Astrocyte (in vitro differentiated cells and primary cell): Measurements from ENCODE around the gene IL1RAPL2. TPM values are rescaled to one million over a fixed set of nuclear protein-coding genes. Genes with fewer than 3 reads are reported as not detected.

Experiments
- DNase-seq: peaks from one replicate; pipeline ENCODE4 v3.0.0-alpha.2; 2010; ENCODE audit warnings: low read depth
- FAIRE-seq: peaks from 2 replicates; lab custom pipeline; 2011; peaks lifted over from hg19 to GRCh38; lab: Jason Lieb, UNC
- H2AFZ ChIP-seq: 2 replicates; pipeline ENCODE4 v1.6.0; 2012; ENCODE audit warnings: low read depth, low read length, inconsistent platforms
- H3K27ac ChIP-seq: 2 replicates; pipeline ENCODE4 v1.5.1; 2011; ENCODE audit warnings: low read depth, low read length, inconsistent platforms
- H3K27me3 ChIP-seq: 2 replicates; pipeline ENCODE4 v1.6.0; 2011; ENCODE audit warnings: low read length, inconsistent platforms; ENCODE audit not compliant: insufficient read depth
- H3K36me3 ChIP-seq: 2 replicates; pipeline ENCODE4 v1.5.1; 2011; ENCODE audit warnings: low read length, inconsistent platforms; ENCODE audit not compliant: insufficient read depth
- H3K4me1 ChIP-seq: 2 replicates; pipeline ENCODE4 v1.5.1; 2011; ENCODE audit warnings: low read length, inconsistent platforms; ENCODE audit not compliant: insufficient read depth
- H3K4me2 ChIP-seq: 2 replicates; pipeline ENCODE4 v1.6.0; 2012; ENCODE audit warnings: low read length, inconsistent platforms
- H3K4me3 ChIP-seq: 2 replicates; pipeline ENCODE4 v1.5.1; 2011; ENCODE audit warnings: low read depth, mild to moderate bottlenecking, low read length, inconsistent platforms; ENCODE audit not compliant: insufficient read depth
- H3K79me2 ChIP-seq: 2 replicates; pipeline ENCODE4 v1.6.0; 2012; ENCODE audit warnings: mild to moderate bottlenecking, low read length, inconsistent platforms; ENCODE audit not compliant: insufficient read depth
- H3K9ac ChIP-seq: 2 replicates; pipeline ENCODE4 v1.6.0; 2012; ENCODE audit warnings: mild to moderate bottlenecking, low read length, inconsistent platforms
- H3K9me3 ChIP-seq: 2 replicates; pipeline ENCODE4 v1.5.1; 2012; ENCODE audit warnings: low read depth, mild to moderate bottlenecking, low read length, inconsistent platforms; ENCODE audit not compliant: insufficient read depth
- H4K20me1 ChIP-seq: 2 replicates; pipeline ENCODE4 v1.6.0; 2012; ENCODE audit warnings: low read length, inconsistent platforms; ENCODE audit not compliant: insufficient read depth
- H3K27ac Mint-ChIP-seq: one replicate; pipeline ENCODE4 v1.8.0; 2021; ENCODE audit warnings: mild to moderate bottlenecking, mixed read lengths; ENCODE audit not compliant: unreplicated experiment
- H3K27me3 Mint-ChIP-seq: one replicate; pipeline ENCODE4 v1.8.0; 2021; ENCODE audit warnings: low read depth, mixed read lengths; ENCODE audit not compliant: unreplicated experiment
- H3K36me3 Mint-ChIP-seq: one replicate; pipeline ENCODE4 v1.8.0; 2021; ENCODE audit warnings: low read depth, mixed read lengths; ENCODE audit not compliant: unreplicated experiment
- H3K4me1 Mint-ChIP-seq: one replicate; pipeline ENCODE4 v1.8.0; 2021; ENCODE audit warnings: low read depth, mixed read lengths; ENCODE audit not compliant: unreplicated experiment
- H3K4me3 Mint-ChIP-seq: one replicate; pipeline ENCODE4 v1.8.0; 2021; ENCODE audit warnings: mild to moderate bottlenecking, moderate library complexity, mixed read lengths; ENCODE audit not compliant: unreplicated experiment
- H3K9me3 Mint-ChIP-seq: one replicate; pipeline ENCODE4 v1.8.0; 2021; ENCODE audit warnings: mild to moderate bottlenecking, mixed read lengths; ENCODE audit not compliant: unreplicated experiment
- EZH2 ChIP-seq: IDR thresholded peaks from 2 replicates; pipeline ENCODE4 v1.6.1; 2012; ENCODE audit warnings: mild to moderate bottlenecking, low read length, inconsistent platforms; ENCODE audit not compliant: insufficient read depth
- total RNA-seq: library from RNA; stranded (reverse); gene quantifications from 2 replicates; pipeline ENCODE4 v1.2.1, GENCODE V29; 2021
- TF ChIP-seq, protein P1 (sequence below): IDR thresholded peaks from 2 replicates; pipeline ENCODE4 v1.5.1; 2011; ENCODE audit warnings: low read depth, mild to moderate bottlenecking, inconsistent platforms, low read length, moderate library complexity; ENCODE audit not compliant: insufficient read depth

IL1RAPL2 gene
- total RNA-seq, 1 donor from 2014 or later: 0.16 TPM

DNA sequence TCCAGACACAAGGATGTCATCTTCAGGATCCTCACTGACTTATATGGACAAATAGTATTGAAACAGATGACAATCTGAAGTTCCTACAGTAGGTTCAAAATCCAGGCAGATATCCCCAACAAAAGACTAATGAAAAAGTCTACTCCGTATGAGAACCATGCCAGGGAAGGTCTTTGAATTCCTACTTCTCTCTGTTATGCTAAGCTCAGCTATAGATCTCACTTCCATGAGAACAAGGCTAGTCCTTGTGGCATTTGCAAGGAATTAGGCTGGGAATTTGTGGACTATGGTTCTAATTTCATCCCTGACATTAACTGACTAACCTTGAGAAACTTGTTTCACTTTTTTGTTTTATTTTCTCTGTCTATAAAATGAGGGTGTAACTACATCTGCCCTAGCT is 229.8 kb downstream of the IL1RAPL2 start:
- no peak overlapping the region for H3K27ac ChIP-seq
- no peaks in the 10 kb centered on the region for H3K79me2 ChIP-seq
- H3K4me3 ChIP-seq: no peak overlapping the region
- no peaks in the 10 kb centered on the region for H4K20me1 ChIP-seq
- Mint-ChIP-seq H3K4me3 (no peak overlapping the region), H3K27me3 (no peaks in the 10 kb centered on the region), H3K36me3 (no peaks in the 10 kb centered on the region), H3K9me3 (no peaks in the 10 kb centered on the region), H3K4me1 (no peaks in the 10 kb centered on the region), H3K27ac (no peak overlapping the region)
- no peak for DNase-seq
- no peaks in the 10 kb centered on the region for H3K9me3 ChIP-seq
- H3K9ac ChIP-seq: no peak overlapping the region
- no peaks in the 10 kb centered on the region for H3K27me3 ChIP-seq
- no peaks in the 10 kb centered on the region for H3K36me3 ChIP-seq
- H3K4me2 ChIP-seq: no peak overlapping the region
- H2AFZ ChIP-seq: no peak overlapping the region
- FAIRE-seq: peak; percentile 43
- TF ChIP-seq, protein P1, sequence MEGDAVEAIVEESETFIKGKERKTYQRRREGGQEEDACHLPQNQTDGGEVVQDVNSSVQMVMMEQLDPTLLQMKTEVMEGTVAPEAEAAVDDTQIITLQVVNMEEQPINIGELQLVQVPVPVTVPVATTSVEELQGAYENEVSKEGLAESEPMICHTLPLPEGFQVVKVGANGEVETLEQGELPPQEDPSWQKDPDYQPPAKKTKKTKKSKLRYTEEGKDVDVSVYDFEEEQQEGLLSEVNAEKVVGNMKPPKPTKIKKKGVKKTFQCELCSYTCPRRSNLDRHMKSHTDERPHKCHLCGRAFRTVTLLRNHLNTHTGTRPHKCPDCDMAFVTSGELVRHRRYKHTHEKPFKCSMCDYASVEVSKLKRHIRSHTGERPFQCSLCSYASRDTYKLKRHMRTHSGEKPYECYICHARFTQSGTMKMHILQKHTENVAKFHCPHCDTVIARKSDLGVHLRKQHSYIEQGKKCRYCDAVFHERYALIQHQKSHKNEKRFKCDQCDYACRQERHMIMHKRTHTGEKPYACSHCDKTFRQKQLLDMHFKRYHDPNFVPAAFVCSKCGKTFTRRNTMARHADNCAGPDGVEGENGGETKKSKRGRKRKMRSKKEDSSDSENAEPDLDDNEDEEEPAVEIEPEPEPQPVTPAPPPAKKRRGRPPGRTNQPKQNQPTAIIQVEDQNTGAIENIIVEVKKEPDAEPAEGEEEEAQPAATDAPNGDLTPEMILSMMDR: no peak
- no peak for TF ChIP-seq EZH2
- no peaks in the 10 kb centered on the region for H3K4me1 ChIP-seq

GRCh38 chrX:104803219-104803618 is 237.2 kb downstream of the IL1RAPL2 start:
- DNase-seq (no peak), FAIRE-seq (peak; percentile 87)
- Mint-ChIP-seq H3K27me3 (no peaks in the 10 kb centered on the region), H3K4me3 (no peak overlapping the region), H3K4me1 (peaks cover 9% of the 10 kb centered on the region), H3K27ac (no peak overlapping the region), H3K36me3 (no peaks in the 10 kb centered on the region), H3K9me3 (no peaks in the 10 kb centered on the region)
- H2AFZ ChIP-seq: no peak overlapping the region
- H3K9me3 ChIP-seq: no peaks in the 10 kb centered on the region
- H3K27me3 ChIP-seq: no peaks in the 10 kb centered on the region
- H3K4me3 ChIP-seq: no peak overlapping the region
- H3K4me1 ChIP-seq: no peaks in the 10 kb centered on the region
- H3K9ac ChIP-seq: no peak overlapping the region
- no peaks in the 10 kb centered on the region for H3K36me3 ChIP-seq
- no peak overlapping the region for H3K4me2 ChIP-seq
- no peaks in the 10 kb centered on the region for H4K20me1 ChIP-seq
- no peaks in the 10 kb centered on the region for H3K79me2 ChIP-seq
- H3K27ac ChIP-seq: no peak overlapping the region
- TF ChIP-seq EZH2: no peak
- TF ChIP-seq, protein P1: no peak

DNA sequence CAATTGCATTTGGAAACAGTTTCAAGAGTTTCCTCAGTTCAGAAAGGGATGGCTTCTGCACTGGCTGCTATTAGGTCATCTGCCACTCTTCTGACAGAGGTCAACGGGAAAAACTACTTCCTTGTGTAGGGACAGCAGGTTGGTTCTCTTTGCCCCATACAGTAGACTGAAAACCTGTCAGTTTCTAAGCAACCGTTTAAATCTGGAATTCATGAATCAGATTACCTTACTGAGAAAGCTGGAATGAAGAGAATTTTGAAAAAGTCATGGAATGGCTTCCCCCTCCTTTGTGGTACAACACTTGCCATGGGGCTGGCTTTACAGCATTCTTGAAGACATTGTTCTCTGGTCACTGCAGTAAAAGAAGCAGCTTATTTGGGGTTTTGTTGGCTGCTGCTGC is 240.3 kb downstream of the IL1RAPL2 start:
- Histone ChIP-seq H3K79me2 (no peaks in the 10 kb centered on the region), H2AFZ (no peak overlapping the region), H4K20me1 (no peaks in the 10 kb centered on the region), H3K9ac (no peak overlapping the region), H3K27me3 (no peaks in the 10 kb centered on the region), H3K27ac (no peak overlapping the region), H3K4me2 (no peak overlapping the region), H3K4me1 (no peaks in the 10 kb centered on the region), H3K4me3 (no peak overlapping the region), H3K36me3 (no peaks in the 10 kb centered on the region), H3K9me3 (no peaks in the 10 kb centered on the region)
- no peak for TF ChIP-seq EZH2
- TF ChIP-seq, protein P1: no peak
- no peaks in the 10 kb centered on the region for H3K27me3 Mint-ChIP-seq
- H3K4me1 Mint-ChIP-seq: peaks cover 9% of the 10 kb centered on the region
- DNase-seq (peak; percentile 8), FAIRE-seq (no peak)
- no peaks in the 10 kb centered on the region for H3K36me3 Mint-ChIP-seq
- H3K9me3 Mint-ChIP-seq: no peaks in the 10 kb centered on the region
- peak overlapping the region; percentile 38 for H3K27ac Mint-ChIP-seq
- H3K4me3 Mint-ChIP-seq: no peak overlapping the region
